ENCODE data around the gene LMAN2L. TPM values are rescaled to one million over a fixed set of nuclear protein-coding genes. Genes with fewer than 3 reads are reported as not detected.

Gene LMAN2L
- polyA plus RNA-seq, 3 donors = 7.9 to 22.4 (median 16.6) TPM

- 62% methylated on average over 11 of the region's 14 CpGs for WGBS (ENCODE audit: insufficient coverage)
Observed at GRCh38 chr2:96693286-96694200, 46.3 kb downstream of the LMAN2L start.

More at GRCh38 chr2:96693286-96694200, 46.3 kb downstream of the LMAN2L start:
- no peaks in the 10 kb centered on the region for H3K27me3 ChIP-seq (ENCODE audit: control insufficient read depth in 2 of 2, insufficient read depth in 2 of 2, low read length in 2 of 2)
- TF ChIP-seq CTCF (IDR thresholded peaks at IDR 0.05) = no peak
- H3K36me3 ChIP-seq (replicated peaks in 1 of 2; ENCODE audit: control insufficient read depth in 1 of 2, insufficient read depth in 2 of 2, low read length in 2 of 2) = no peaks in the 10 kb centered on the region
- no peak overlapping the region for H3K27ac ChIP-seq (ENCODE audit: low read depth in 1 of 2, low read length in 2 of 2)
- H4K20me1 ChIP-seq (ENCODE audit: insufficient read depth, low read length) = no peaks in the 10 kb centered on the region
- Mint-ChIP-seq H3K36me3 (no peaks in the 10 kb centered on the region), H3K4me1 (no peaks in the 10 kb centered on the region), H3K27me3 (ENCODE audit: low read depth in 3 of 3) (peaks cover 0 to 2% (median 1%) of the 10 kb centered on the region in 3 donors), H3K27ac (peak overlapping the region in 1 of 7 donors; percentile 1), H3K9me3 (peaks cover 0 to 1% (median 0%) of the 10 kb centered on the region in 7 donors), H3K4me3 (no peak overlapping the region)
- no peaks in the 10 kb centered on the region for H3K4me1 ChIP-seq (ENCODE audit: control insufficient read depth in 1 of 2, insufficient read depth in 2 of 2, low read length in 2 of 2)
- no peak overlapping the region for H3K4me2 ChIP-seq (replicated peaks; ENCODE audit: extremely low read depth, low read length, poor library complexity, severe bottlenecking)
- intact Hi-C loops (cut with micrococcal nuclease) = no loop called here
- H2AFZ ChIP-seq (ENCODE audit: insufficient read depth, low read depth, low read length, poor library complexity, severe bottlenecking) = no peak overlapping the region
- no peak for DNase-seq
- H3K4me3 ChIP-seq (replicated peaks in 1 of 3; ENCODE audit: low read depth in 2 of 3, low read length in 3 of 3) = no peak overlapping the region
- no peak overlapping the region for H3K9ac ChIP-seq (ENCODE audit: insufficient read depth, low read length, poor library complexity, severe bottlenecking)
- H3K79me2 ChIP-seq (ENCODE audit: insufficient read depth, low read length) = no peaks in the 10 kb centered on the region
- no peaks in the 10 kb centered on the region for H3K9me3 ChIP-seq (replicated peaks in 1 of 2; ENCODE audit: control insufficient read depth in 1 of 2, insufficient read depth in 1 of 2, low read length in 2 of 2)

Measured in CD14-positive monocyte (primary cell).